ENCODE data around the gene NUP58.
A peak's percentile ranks its signal among the peaks of the same experiment; 100 is the strongest.

NUP58 gene

GRCh38 chr13:25276748-25277147, 24.7 kb upstream of the NUP58 start:
- TF ChIP-seq, protein P1, sequence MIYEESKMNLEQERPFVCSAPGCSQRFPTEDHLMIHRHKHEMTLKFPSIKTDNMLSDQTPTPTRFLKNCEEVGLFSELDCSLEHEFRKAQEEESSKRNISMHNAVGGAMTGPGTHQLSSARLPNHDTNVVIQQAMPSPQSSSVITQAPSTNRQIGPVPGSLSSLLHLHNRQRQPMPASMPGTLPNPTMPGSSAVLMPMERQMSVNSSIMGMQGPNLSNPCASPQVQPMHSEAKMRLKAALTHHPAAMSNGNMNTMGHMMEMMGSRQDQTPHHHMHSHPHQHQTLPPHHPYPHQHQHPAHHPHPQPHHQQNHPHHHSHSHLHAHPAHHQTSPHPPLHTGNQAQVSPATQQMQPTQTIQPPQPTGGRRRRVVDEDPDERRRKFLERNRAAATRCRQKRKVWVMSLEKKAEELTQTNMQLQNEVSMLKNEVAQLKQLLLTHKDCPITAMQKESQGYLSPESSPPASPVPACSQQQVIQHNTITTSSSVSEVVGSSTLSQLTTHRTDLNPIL (CRISPR knock-in tag; IDR thresholded peaks at IDR 0.05; ENCODE audit: low read depth), result no peak
- TF ChIP-seq ZNF70 (CRISPR knock-in tag; IDR thresholded peaks at IDR 0.05) (no peak), ZNF8 (CRISPR knock-in tag; IDR thresholded peaks at IDR 0.05) (no peak), ARNTL (CRISPR knock-in tag; IDR thresholded peaks at IDR 0.05; ENCODE audit: borderline replicate concordance, low read depth) (no peak), SNAI2 (CRISPR knock-in tag; IDR thresholded peaks at IDR 0.05) (no peak), ZFP3 (CRISPR knock-in tag; IDR thresholded peaks at IDR 0.05) (no peak), CSDC2 (CRISPR knock-in tag; IDR thresholded peaks at IDR 0.05) (no peak), ESRRG (CRISPR knock-in tag; IDR thresholded peaks at IDR 0.05) (no peak), OSR1 (CRISPR knock-in tag; IDR thresholded peaks at IDR 0.05) (no peak), PPARA (CRISPR knock-in tag; IDR thresholded peaks at IDR 0.05; ENCODE audit: borderline replicate concordance) (no peak), BACH2 (CRISPR knock-in tag; IDR thresholded peaks at IDR 0.05; ENCODE audit: borderline replicate concordance) (no peak), ZFP30 (CRISPR knock-in tag; IDR thresholded peaks at IDR 0.05) (no peak), GLIS3 (CRISPR knock-in tag; IDR thresholded peaks at IDR 0.05) (no peak)
- TF ChIP-seq, protein P2, sequence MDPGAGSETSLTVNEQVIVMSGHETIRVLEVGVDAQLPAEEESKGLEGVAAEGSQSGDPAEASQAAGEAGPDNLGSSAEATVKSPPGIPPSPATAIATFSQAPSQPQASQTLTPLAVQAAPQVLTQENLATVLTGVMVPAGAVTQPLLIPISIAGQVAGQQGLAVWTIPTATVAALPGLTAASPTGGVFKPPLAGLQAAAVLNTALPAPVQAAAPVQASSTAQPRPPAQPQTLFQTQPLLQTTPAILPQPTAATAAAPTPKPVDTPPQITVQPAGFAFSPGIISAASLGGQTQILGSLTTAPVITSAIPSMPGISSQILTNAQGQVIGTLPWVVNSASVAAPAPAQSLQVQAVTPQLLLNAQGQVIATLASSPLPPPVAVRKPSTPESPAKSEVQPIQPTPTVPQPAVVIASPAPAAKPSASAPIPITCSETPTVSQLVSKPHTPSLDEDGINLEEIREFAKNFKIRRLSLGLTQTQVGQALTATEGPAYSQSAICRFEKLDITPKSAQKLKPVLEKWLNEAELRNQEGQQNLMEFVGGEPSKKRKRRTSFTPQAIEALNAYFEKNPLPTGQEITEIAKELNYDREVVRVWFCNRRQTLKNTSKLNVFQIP (CRISPR knock-in tag; IDR thresholded peaks at IDR 0.05; ENCODE audit: borderline replicate concordance, low read depth), result no peak
- TF ChIP-seq, protein P3, sequence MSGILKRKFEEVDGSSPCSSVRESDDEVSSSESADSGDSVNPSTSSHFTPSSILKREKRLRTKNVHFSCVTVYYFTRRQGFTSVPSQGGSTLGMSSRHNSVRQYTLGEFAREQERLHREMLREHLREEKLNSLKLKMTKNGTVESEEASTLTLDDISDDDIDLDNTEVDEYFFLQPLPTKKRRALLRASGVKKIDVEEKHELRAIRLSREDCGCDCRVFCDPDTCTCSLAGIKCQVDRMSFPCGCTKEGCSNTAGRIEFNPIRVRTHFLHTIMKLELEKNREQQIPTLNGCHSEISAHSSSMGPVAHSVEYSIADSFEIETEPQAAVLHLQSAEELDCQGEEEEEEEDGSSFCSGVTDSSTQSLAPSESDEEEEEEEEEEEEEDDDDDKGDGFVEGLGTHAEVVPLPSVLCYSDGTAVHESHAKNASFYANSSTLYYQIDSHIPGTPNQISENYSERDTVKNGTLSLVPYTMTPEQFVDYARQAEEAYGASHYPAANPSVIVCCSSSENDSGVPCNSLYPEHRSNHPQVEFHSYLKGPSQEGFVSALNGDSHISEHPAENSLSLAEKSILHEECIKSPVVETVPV (CRISPR knock-in tag; IDR thresholded peaks at IDR 0.05), result no peak
- peak; percentile 37; the same call in 1 of the 3 replicates for ATAC-seq

GRCh38 chr13:25280396-25280795, 21.0 kb upstream of the NUP58 start:
- ATAC-seq, result no peak

GRCh38 chr13:25281193-25281934, 20.1 kb upstream of the NUP58 start:
- no peak for TF ChIP-seq GLIS3 (CRISPR knock-in tag; IDR thresholded peaks at IDR 0.05)
- 0 out of 2 replicates have a peak, but pooled peaks have one; percentile 14 for TF ChIP-seq ZFP30 (CRISPR knock-in tag; IDR thresholded peaks at IDR 0.05)
- no peak for ATAC-seq

More at GRCh38 chr13:25280396-25280795, 21.0 kb upstream of the NUP58 start:
- TF ChIP-seq TOX (CRISPR knock-in tag; IDR thresholded peaks at IDR 0.05; ENCODE audit: borderline replicate concordance) (no peak), ZC3H10 (CRISPR knock-in tag; IDR thresholded peaks at IDR 0.05) (no peak), GLIS3 (CRISPR knock-in tag; IDR thresholded peaks at IDR 0.05) (no peak), CSDC2 (CRISPR knock-in tag; IDR thresholded peaks at IDR 0.05) (no peak), ZNF565 (CRISPR knock-in tag; conservative IDR thresholded peaks at IDR 0.05; ENCODE audit: low read depth) (no peak), ZNF8 (CRISPR knock-in tag; IDR thresholded peaks at IDR 0.05) (no peak)

GRCh38 chr13:25281935-25282332, 19.5 kb upstream of the NUP58 start:
- TF ChIP-seq RARB (CRISPR knock-in tag; IDR thresholded peaks at IDR 0.05) (no peak), ESRRG (CRISPR knock-in tag; IDR thresholded peaks at IDR 0.05) (no peak), TCF4 (CRISPR knock-in tag; IDR thresholded peaks at IDR 0.05; ENCODE audit: borderline replicate concordance) (no peak), ZNF565 (CRISPR knock-in tag; conservative IDR thresholded peaks at IDR 0.05; ENCODE audit: low read depth) (no peak), PATZ1 (CRISPR knock-in tag; IDR thresholded peaks at IDR 0.05; ENCODE audit: borderline replicate concordance) (no peak), CSDC2 (CRISPR knock-in tag; IDR thresholded peaks at IDR 0.05) (no peak), SNAI2 (CRISPR knock-in tag; IDR thresholded peaks at IDR 0.05) (no peak), PPARA (CRISPR knock-in tag; IDR thresholded peaks at IDR 0.05; ENCODE audit: borderline replicate concordance) (no peak), ZNF70 (CRISPR knock-in tag; IDR thresholded peaks at IDR 0.05) (no peak)
- TF ChIP-seq, protein P3 (CRISPR knock-in tag; IDR thresholded peaks at IDR 0.05), result no peak
- TF ChIP-seq, protein P1 (CRISPR knock-in tag; IDR thresholded peaks at IDR 0.05; ENCODE audit: low read depth), result no peak
- TF ChIP-seq, protein P4, sequence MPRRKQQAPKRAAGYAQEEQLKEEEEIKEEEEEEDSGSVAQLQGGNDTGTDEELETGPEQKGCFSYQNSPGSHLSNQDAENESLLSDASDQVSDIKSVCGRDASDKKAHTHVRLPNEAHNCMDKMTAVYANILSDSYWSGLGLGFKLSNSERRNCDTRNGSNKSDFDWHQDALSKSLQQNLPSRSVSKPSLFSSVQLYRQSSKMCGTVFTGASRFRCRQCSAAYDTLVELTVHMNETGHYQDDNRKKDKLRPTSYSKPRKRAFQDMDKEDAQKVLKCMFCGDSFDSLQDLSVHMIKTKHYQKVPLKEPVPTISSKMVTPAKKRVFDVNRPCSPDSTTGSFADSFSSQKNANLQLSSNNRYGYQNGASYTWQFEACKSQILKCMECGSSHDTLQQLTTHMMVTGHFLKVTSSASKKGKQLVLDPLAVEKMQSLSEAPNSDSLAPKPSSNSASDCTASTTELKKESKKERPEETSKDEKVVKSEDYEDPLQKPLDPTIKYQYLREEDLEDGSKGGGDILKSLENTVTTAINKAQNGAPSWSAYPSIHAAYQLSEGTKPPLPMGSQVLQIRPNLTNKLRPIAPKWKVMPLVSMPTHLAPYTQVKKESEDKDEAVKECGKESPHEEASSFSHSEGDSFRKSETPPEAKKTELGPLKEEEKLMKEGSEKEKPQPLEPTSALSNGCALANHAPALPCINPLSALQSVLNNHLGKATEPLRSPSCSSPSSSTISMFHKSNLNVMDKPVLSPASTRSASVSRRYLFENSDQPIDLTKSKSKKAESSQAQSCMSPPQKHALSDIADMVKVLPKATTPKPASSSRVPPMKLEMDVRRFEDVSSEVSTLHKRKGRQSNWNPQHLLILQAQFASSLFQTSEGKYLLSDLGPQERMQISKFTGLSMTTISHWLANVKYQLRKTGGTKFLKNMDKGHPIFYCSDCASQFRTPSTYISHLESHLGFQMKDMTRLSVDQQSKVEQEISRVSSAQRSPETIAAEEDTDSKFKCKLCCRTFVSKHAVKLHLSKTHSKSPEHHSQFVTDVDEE (CRISPR knock-in tag; IDR thresholded peaks at IDR 0.05), result no peak
- no peak for ATAC-seq

Measured in SK-N-SH treated with all-trans-retinoic acid at 6 μM for 48 hours (cell line).